DMS 273 (cell line): ENCODE data around the gene ULBP1.
"Not testable (repeated sequence)": the region's sequence is repeated elsewhere in the genome, so short reads cannot be mapped to it uniquely, and the experiment has no call there.

ENCODE experiments used
- DNase-seq: peaks from one replicate; lab custom pipeline; 2025; ENCODE audit not compliant: unreplicated experiment; lab: John Stamatoyannopoulos, UW

ULBP1 gene

DNA sequence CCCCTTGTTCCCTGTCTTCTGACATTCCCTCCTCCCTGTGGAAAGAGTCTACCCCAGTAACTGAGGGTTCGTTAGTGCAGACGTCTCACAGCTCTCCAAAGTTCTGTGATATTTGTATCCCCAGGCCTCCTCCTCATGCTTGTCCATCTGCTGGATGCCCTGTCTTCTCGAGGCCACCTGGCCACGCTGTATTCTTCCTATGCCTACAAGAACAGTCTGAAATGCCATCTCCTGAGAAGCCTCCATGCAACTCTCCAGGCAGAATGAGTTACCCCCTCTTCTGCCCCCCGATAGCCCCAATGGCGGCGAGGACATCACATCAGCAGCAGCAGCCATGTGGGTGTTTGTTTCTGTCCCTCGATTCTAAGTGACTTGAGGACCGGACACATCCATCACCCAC lies 12.6 kb upstream of the ULBP1 start:
- no peak for DNase-seq

GRCh38 chr6:149951626-149952025 lies 12.1 kb upstream of the ULBP1 start:
- no peak for DNase-seq

DNA sequence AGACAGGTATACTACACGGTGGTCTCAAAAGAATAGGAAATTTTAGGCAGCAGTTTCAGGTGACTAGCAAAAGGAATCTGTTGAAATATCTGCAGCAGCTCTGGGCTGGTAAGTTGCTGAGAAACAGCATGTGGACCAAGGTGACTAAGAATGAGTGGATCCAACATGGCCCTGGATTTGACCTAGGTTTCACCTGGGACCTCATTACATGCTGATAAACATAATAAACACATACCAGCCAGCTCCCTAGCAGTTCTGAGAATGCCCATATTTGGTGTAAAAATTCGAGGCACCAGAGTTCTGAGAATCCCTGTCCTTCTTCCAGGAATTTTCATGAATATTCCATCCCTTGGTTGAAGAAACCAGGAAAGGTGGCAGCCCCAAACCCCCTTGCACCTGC lies 10.4 kb upstream of the ULBP1 start:
- DNase-seq = not testable (repeated sequence)

GRCh38 chr6:149953934-149954327 lies 9.8 kb upstream of the ULBP1 start:
- not testable (repeated sequence) for DNase-seq

DNA sequence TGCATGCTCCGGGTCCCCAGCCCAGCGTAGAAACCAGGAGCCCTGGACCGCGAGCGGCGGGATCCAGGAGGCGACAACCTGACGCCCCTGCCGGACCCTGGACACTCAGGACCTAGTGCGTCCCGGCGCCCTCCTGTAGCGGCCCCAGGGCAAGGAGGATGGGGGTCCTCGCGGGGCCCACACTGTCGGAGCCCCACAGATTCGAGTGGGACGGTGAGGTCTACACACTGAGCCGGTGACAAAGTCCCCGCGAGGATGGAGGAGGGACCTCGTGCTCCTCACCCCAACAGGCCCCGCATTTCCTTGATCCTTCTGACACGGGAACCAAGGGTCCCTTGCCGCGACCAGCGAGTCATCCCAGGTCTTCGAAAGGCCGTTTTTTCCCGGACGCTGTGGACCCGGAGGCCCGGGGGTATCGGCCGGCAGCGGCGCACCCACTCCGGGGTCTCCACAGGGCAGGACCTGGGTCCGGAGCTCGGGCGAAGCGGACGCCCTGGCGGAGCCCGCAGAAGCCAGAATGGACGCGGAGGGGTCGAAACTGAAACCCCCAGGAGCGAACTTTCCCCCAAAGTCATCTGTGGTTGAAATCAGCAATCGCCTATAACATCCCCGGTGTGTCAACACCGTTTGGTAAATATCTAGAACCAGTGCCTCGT lies 9.3 kb upstream of the ULBP1 start:
- not testable (repeated sequence) for DNase-seq

GRCh38 chr6:149954984-149955653 lies 8.6 kb upstream of the ULBP1 start:
- not testable (repeated sequence) for DNase-seq

DNA sequence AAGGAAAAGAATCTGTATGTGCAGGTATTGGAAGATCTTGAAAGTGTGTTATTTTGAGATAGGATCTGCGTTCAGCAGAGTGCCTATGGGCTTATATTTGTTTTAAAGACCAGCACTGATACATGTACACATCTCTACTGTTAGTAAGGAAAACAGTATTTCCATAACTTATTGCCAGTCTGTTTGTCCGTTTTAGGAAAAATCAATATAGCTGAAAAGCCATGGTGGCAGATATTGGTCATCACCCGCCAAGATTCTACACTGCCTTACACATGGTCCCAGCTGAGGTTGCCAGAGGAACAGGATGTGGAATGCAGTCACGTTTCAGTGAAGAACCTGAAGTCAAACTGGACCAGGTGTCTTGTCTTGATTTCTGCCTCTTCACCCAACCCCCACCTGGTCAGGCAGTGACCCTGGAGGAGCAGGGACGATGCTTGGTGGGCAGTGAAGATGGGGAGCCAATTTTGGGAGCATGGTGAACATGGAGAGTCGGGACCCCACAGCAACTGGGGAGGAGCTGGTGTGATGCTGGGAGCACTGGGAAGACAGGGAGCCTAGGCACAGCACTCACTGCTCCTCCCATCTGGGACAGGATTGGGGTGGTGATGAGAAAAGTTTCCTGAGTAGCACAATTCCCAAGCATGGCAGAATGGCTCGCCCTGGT lies 8.0 kb upstream of the ULBP1 start:
- DNase-seq = not testable (repeated sequence)

DNA sequence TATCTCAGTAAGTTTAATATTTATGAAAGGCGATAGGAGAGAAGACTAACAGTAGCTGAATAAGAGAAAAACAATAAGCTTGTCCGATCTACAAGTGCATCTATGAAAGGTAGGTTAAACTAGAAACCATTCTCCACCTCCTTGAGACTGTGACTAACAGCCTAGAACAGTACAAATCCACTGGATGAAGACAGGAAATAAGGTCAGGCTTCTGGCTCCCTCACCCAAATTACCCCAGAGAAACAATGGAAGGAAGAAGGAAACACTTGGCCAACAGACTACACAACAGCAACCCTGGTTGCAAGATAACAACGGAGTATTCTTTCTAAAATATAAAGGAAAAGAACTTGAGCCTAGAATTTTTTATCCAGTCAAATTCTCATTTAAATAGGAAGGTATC lies 5.6 kb upstream of the ULBP1 start:
- not testable (repeated sequence) for DNase-seq

DNA sequence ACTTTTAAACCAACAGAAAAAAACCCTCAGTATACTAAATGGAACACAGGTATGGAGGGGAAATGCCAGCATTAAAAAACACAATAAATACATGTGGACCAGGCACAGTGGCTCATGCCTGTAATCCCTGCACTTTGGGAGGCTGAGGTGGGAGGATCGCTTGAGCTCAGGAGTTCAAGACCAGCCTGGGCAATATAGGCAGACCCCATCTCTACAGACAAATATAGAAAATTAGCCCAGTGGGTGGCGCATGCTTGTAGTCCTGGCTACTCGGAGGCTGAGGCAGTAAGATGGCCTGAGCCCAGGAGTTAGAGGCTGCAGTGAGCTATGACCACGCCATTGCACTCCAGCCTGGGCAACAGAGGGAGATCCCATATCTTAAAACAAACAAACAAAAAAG lies 3.9 kb upstream of the ULBP1 start:
- not testable (repeated sequence) for DNase-seq

DNA sequence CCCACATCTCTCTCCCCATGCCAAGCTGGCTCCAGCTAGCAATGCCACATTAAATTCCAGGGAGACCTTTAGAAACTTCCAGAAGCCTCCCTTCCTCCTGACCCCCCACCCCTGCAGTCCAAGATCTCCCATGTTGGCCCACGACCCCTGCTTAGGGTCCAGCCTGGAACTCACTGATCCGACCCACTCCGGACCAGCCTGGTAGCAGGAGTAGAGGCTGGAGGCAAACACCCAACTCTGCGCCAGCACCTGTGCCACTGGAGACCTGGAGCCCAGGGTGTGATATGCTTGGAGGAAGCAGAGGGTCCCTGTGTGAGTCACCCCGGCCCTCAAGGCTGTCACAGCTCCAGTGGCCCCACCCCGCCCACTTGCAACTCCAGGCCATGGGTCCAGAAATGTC lies 3.3 kb upstream of the ULBP1 start:
- DNase-seq = no peak

GRCh38 chr6:149961728-149962425 lies 1.9 kb upstream of the ULBP1 start:
- DNase-seq = peak; percentile 68

GRCh38 chr6:149962461-149963211 lies 1.1 kb upstream of the ULBP1 start:
- no peak for DNase-seq

DNA sequence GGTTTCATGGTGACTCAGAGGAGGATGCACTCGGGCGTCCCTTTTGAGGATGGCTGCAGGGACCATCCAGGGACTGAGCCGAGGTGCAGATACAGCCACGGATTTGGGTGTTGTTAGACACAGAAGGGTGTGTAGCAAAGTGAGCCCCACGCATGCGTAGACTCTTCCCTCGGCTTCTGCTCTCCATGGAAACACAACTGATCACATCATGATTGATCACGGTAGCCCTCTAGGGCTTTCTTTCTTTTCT lies 606 bp upstream of the ULBP1 start:
- DNase-seq = peak; percentile 77

GRCh38 chr6:149964308-149965193 lies 808 bp downstream of the ULBP1 start:
- DNase-seq = peak; percentile 67

DNA sequence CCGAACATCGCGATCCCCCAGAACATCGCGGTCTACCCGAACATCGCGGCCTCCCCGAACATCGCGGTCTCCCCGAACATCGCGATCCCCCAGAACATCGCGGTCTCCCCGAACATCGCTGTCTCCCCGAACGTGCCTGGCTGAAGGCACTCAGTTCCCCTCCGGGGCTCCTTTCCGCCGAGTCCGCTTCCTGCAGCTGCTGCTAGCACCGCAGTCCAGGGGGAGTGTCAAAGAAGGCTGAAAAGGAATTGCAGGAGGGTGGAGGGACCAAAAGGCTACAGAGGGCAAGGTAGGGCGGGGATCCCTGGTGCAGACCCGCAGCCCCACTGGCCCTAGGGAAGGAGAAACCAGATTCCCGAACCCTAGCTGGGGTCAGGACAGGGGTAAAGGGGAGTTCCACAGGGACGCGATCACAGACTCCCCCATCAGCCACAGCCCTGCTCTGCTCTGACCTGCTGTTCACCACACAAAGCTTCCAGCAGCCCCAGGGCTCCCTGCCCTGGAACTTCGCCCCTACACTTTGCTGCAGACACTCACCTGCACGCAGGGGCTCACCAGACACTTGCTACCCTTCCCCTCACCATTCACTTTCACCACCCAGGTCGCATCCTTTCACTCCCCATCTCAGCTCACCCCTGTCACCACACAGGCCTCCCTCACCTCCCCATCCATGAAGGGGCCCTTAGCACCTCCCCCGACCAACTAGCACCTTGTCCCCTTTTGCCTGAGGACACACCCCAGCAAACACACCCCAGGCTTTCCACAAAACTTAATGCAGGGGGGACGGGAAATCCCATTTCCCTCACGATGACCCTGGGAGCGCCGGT lies 1.7 kb downstream of the ULBP1 start:
- DNase-seq = no peak

DNA sequence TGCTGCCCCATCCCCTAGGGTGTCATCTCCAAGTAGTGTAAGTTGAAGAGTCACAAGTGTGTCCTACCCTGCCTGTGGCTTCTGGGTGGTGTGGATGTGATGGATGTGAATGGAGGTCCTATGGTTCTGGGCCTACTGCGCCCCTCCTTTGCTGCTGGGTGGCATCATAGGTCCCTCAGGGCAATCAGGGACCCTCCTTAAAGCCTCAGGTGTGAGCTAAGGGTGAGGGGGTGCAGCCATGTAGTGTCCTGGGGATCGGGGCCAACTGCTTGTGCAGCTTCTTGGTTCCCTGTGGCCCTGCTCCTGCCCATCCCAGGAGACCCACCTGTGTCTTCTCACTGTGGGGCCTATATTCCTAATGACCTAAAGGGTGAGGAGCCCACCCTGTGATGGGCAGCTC lies 2.6 kb downstream of the ULBP1 start:
- not testable (repeated sequence) for DNase-seq

- DNase-seq = no peak
Observed at GRCh38 chr6:149967591-149967990, 3.8 kb downstream of the ULBP1 start.

- not testable (repeated sequence) for DNase-seq
Observed at GRCh38 chr6:149967999-149968398, 4.3 kb downstream of the ULBP1 start.

- not testable (repeated sequence) for DNase-seq
Observed at GRCh38 chr6:149968909-149969308, 5.2 kb downstream of the ULBP1 start.
